ENCODE measurements around the gene MICU1.

GRCh38 chr10:72523062-72523461 is 102.8 kb downstream of the MICU1 start:
- TF ChIP-seq CTCF (IDR thresholded peaks at IDR 0.05) (no peak), POLR2A (IDR thresholded peaks at IDR 0.05) (no peak)
